ENCODE data around the gene TFRC.
"Not testable (repeated sequence)": the region's sequence is repeated elsewhere in the genome, so short reads cannot be mapped to it uniquely, and the experiment has no call there.

Gene TFRC

GRCh38 chr3:196047391-196048030, 34.4 kb downstream of the TFRC start:
- DNase-seq (ENCODE audit: low read depth, low spot score) = no peak
- TF ChIP-seq FOXP2 (optimal IDR thresholded peaks at IDR 0.05; ENCODE audit: control extremely low read depth, extremely low read length, insufficient read depth) (no peak), POLR2AphosphoS5 (IDR thresholded peaks at IDR 0.05; ENCODE audit: borderline replicate concordance, low read depth, low read length) (no peak; the same call in 1 of the 2 replicates), EZH2 (IDR thresholded peaks at IDR 0.05) (no peak)
- H3K36me3 ChIP-seq (ENCODE audit: insufficient read depth, low read length) = peaks cover 53% of the 10 kb centered on the region
- no peak overlapping the region for H3K9ac ChIP-seq (ENCODE audit: insufficient read length)
- no peak overlapping the region for H3K27ac ChIP-seq
- H3K4me3 ChIP-seq = no peak overlapping the region
- H3K9me3 ChIP-seq (ENCODE audit: low read depth, low read length) = no peaks in the 10 kb centered on the region

GRCh38 chr3:196044513-196044912, 37.4 kb downstream of the TFRC start:
- Histone ChIP-seq H3K9me3 (ENCODE audit: low read depth, low read length) (no peaks in the 10 kb centered on the region), H3K9ac (ENCODE audit: insufficient read length) (no peak overlapping the region), H3K27ac (no peak overlapping the region), H3K4me3 (no peak overlapping the region), H3K36me3 (ENCODE audit: insufficient read depth, low read length) (peaks cover 23% of the 10 kb centered on the region)
- DNase-seq (ENCODE audit: low read depth, low spot score) = no peak
- TF ChIP-seq POLR2AphosphoS5 (IDR thresholded peaks at IDR 0.05; ENCODE audit: borderline replicate concordance, low read depth, low read length) = no peak
- no peak for TF ChIP-seq EZH2 (IDR thresholded peaks at IDR 0.05)
- TF ChIP-seq FOXP2 (optimal IDR thresholded peaks at IDR 0.05; ENCODE audit: control extremely low read depth, extremely low read length, insufficient read depth) = no peak

DNA sequence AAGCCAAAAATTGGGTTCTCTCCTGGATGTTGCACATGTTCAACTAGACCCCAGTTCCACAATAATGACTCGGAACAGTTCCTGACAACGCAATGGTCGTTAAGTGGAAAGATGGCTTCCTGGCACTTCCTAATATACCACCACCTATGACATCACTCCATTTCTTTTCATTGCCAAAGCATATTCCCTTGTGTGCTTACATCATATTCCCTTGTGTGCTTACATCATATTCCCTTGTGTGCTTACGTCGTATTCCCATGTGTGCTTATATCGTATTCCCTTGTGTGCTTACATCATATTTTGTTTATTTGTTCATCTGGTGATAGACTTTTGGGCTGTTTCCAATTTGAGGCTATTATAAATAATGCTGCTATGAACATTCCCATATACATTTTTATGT, 39.2 kb downstream of the TFRC start:
- Histone ChIP-seq H3K36me3 (ENCODE audit: insufficient read depth, low read length) (peaks cover 8% of the 10 kb centered on the region; the same call in 1 of the 2 replicates), H3K9me3 (ENCODE audit: low read depth, low read length) (no peaks in the 10 kb centered on the region), H3K9ac (ENCODE audit: insufficient read length) (no peak overlapping the region), H3K27ac (no peak overlapping the region), H3K4me3 (no peak overlapping the region)
- TF ChIP-seq EZH2 (IDR thresholded peaks at IDR 0.05) = no peak
- no peak for TF ChIP-seq POLR2AphosphoS5 (IDR thresholded peaks at IDR 0.05; ENCODE audit: borderline replicate concordance, low read depth, low read length)
- TF ChIP-seq FOXP2 (optimal IDR thresholded peaks at IDR 0.05; ENCODE audit: control extremely low read depth, extremely low read length, insufficient read depth) = no peak
- no peak for DNase-seq (ENCODE audit: low read depth, low spot score)

- H3K27ac ChIP-seq = no peak overlapping the region
- H3K9ac ChIP-seq (ENCODE audit: insufficient read length) = no peak overlapping the region
- TF ChIP-seq POLR2AphosphoS5 (IDR thresholded peaks at IDR 0.05; ENCODE audit: borderline replicate concordance, low read depth, low read length) (no peak), EZH2 (IDR thresholded peaks at IDR 0.05) (no peak), FOXP2 (optimal IDR thresholded peaks at IDR 0.05; ENCODE audit: control extremely low read depth, extremely low read length, insufficient read depth) (no peak)
- DNase-seq (ENCODE audit: low read depth, low spot score) = no peak
- H3K36me3 ChIP-seq (ENCODE audit: insufficient read depth, low read length) = no peaks in the 10 kb centered on the region; the same call in 1 of the 2 replicates
- H3K9me3 ChIP-seq (ENCODE audit: low read depth, low read length) = no peaks in the 10 kb centered on the region
- H3K4me3 ChIP-seq = no peak overlapping the region
Measured at GRCh38 chr3:196039359-196039758, 42.5 kb downstream of the TFRC start.

DNA sequence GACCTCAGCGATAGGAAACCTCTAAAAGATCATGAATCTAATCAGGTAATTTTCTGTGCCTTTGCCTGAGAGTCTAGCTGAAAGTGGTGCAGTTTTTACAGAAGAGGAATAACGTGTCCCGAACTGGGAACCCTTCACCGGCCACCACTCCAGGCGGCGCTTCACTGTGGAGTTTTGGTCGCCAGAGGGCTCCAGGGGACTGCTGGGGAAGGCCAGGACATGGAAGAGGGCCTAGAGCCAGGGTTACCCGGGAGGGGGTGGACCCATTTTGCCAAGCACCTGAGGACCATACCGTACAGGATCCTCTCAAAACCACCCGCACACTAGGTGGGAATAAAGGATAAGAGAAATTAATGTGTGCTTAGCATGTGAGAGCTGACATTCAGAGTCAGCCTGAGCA, 55.8 kb downstream of the TFRC start:
- not testable (repeated sequence) for H3K27ac ChIP-seq; DNase-seq (ENCODE audit: low read depth, low spot score); H3K4me3 ChIP-seq; H3K36me3 ChIP-seq (ENCODE audit: insufficient read depth, low read length); H3K9ac ChIP-seq (ENCODE audit: insufficient read length); H3K9me3 ChIP-seq (ENCODE audit: low read depth, low read length)

DNA sequence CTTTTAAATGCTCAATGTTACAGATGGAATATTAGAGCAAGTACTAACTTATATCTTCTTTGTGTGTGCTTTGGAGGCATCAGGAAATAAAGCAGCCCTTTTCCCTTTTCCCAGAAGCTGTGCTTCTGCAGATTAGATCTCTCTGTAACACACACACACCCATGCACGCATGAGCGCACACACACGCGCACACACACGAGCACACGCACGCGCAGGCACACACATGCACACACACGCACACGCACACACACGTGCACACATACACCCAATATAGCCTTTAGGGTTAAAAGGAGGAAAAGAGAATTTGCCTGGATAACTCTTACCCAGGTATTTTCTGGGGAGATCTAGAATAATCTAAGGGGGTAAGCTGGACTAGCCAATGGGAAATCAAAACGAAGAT, 56.9 kb downstream of the TFRC start:
- no peak overlapping the region for H3K4me3 ChIP-seq
- TF ChIP-seq POLR2AphosphoS5 (IDR thresholded peaks at IDR 0.05; ENCODE audit: borderline replicate concordance, low read depth, low read length) (no peak), FOXP2 (optimal IDR thresholded peaks at IDR 0.05; ENCODE audit: control extremely low read depth, extremely low read length, insufficient read depth) (no peak), EZH2 (IDR thresholded peaks at IDR 0.05) (no peak)
- no peak overlapping the region for H3K27ac ChIP-seq
- DNase-seq (ENCODE audit: low read depth, low spot score) = no peak
- no peaks in the 10 kb centered on the region for H3K9me3 ChIP-seq (ENCODE audit: low read depth, low read length)
- no peaks in the 10 kb centered on the region for H3K36me3 ChIP-seq (ENCODE audit: insufficient read depth, low read length)
- no peak overlapping the region for H3K9ac ChIP-seq (ENCODE audit: insufficient read length)

DNA sequence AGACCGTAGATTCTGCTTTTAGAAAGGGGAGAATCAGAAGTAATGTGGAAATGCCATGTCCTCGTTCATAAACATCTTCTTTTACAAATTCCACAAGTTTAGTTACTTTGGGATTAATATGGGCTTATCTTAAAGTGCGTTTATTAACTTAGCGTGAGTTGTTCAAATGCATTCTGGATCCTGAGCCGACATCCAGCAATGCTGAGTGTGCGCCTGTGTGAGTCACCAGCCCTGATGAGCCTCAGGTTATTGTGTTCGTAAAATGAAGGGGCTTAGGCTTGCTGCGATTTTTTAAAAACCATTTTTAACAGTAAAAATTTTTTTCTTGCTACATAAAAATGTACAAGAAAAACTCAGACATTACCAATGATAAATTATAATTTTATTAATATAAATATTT, 57.9 kb downstream of the TFRC start:
- Histone ChIP-seq H3K9me3 (ENCODE audit: low read depth, low read length) (no peaks in the 10 kb centered on the region), H3K4me3 (no peak overlapping the region), H3K36me3 (ENCODE audit: insufficient read depth, low read length) (no peaks in the 10 kb centered on the region), H3K27ac (no peak overlapping the region), H3K9ac (ENCODE audit: insufficient read length) (no peak overlapping the region)
- DNase-seq (ENCODE audit: low read depth, low spot score) = no peak
- TF ChIP-seq POLR2AphosphoS5 (IDR thresholded peaks at IDR 0.05; ENCODE audit: borderline replicate concordance, low read depth, low read length) (no peak), EZH2 (IDR thresholded peaks at IDR 0.05) (no peak), FOXP2 (optimal IDR thresholded peaks at IDR 0.05; ENCODE audit: control extremely low read depth, extremely low read length, insufficient read depth) (no peak)

DNA sequence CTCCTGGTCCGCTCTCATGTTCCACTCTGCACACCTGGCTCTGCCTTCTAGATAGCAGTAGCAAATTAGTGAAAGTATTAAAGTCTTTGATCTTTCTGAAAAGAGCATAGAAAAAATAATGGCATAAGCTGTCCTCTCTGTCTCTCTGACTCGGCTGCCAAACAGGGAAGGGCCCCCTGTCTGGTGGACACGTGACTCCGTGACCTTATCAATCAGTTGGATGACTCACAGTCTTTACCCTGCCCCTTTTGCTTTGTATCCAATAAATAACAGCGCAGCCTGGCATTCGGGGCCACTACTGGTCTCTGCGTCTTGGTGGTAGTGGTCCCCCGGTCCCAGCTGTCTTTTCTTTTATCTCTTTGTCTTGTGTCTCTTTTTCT, 59.4 kb downstream of the TFRC start:
- H3K4me3 ChIP-seq; H3K9ac ChIP-seq (ENCODE audit: insufficient read length); H3K36me3 ChIP-seq (ENCODE audit: insufficient read depth, low read length); DNase-seq (ENCODE audit: low read depth, low spot score); H3K9me3 ChIP-seq (ENCODE audit: low read depth, low read length); H3K27ac ChIP-seq: not testable (repeated sequence)

GRCh38 chr3:196020373-196020772, 61.5 kb downstream of the TFRC start:
- TF ChIP-seq POLR2AphosphoS5 (IDR thresholded peaks at IDR 0.05; ENCODE audit: borderline replicate concordance, low read depth, low read length) = no peak
- no peak for TF ChIP-seq EZH2 (IDR thresholded peaks at IDR 0.05)
- no peak for TF ChIP-seq FOXP2 (optimal IDR thresholded peaks at IDR 0.05; ENCODE audit: control extremely low read depth, extremely low read length, insufficient read depth)
- DNase-seq (ENCODE audit: low read depth, low spot score) = no peak
- H3K4me3 ChIP-seq = no peak overlapping the region
- H3K9me3 ChIP-seq (ENCODE audit: low read depth, low read length) = no peaks in the 10 kb centered on the region
- no peak overlapping the region for H3K27ac ChIP-seq
- no peak overlapping the region for H3K9ac ChIP-seq (ENCODE audit: insufficient read length)
- no peaks in the 10 kb centered on the region for H3K36me3 ChIP-seq (ENCODE audit: insufficient read depth, low read length)

GRCh38 chr3:196019576-196019975, 62.3 kb downstream of the TFRC start:
- not testable (repeated sequence) for DNase-seq (ENCODE audit: low read depth, low spot score)

GRCh38 chr3:196018159-196018558, 63.7 kb downstream of the TFRC start:
- not testable (repeated sequence) for H3K9ac ChIP-seq (ENCODE audit: insufficient read length); H3K9me3 ChIP-seq (ENCODE audit: low read depth, low read length); H3K4me3 ChIP-seq; DNase-seq (ENCODE audit: low read depth, low spot score); H3K27ac ChIP-seq; H3K36me3 ChIP-seq (ENCODE audit: insufficient read depth, low read length)

More at GRCh38 chr3:196019576-196019975, 62.3 kb downstream of the TFRC start:
- not testable (repeated sequence) for H3K27ac ChIP-seq; H3K9me3 ChIP-seq (ENCODE audit: low read depth, low read length); H3K4me3 ChIP-seq; H3K9ac ChIP-seq (ENCODE audit: insufficient read length); H3K36me3 ChIP-seq (ENCODE audit: insufficient read depth, low read length)
